Measurements from ENCODE around the gene MON1A. TPM values are rescaled to one million over a fixed set of nuclear protein-coding genes. Genes with fewer than 3 reads are reported as not detected.

The MON1A gene
- total RNA-seq, 1 donor from 2014 or later: 11.5 TPM

GRCh38 chr3:49873623-49874022 lies 56.0 kb downstream of the MON1A start:
- Mint-ChIP-seq H3K9me3 (no peaks in the 10 kb centered on the region), H3K4me3 (no peak overlapping the region), H3K27ac (ENCODE audit: unreplicated experiment) (peak overlapping the region; percentile 75), H3K4me1 (peaks cover 31% of the 10 kb centered on the region), H3K36me3 (ENCODE audit: low read depth) (no peaks in the 10 kb centered on the region), H3K27me3 (ENCODE audit: low read depth) (no peaks in the 10 kb centered on the region)
- no peak for TF ChIP-seq CTCF (conservative IDR thresholded peaks at IDR 0.05)
- no peak for DNase-seq (ENCODE audit: low read depth, low spot score)

- no peaks in the 10 kb centered on the region for H3K36me3 Mint-ChIP-seq (ENCODE audit: low read depth)
- no peak for DNase-seq (ENCODE audit: low read depth, low spot score)
- H3K4me3 Mint-ChIP-seq: no peak overlapping the region
- no peak for TF ChIP-seq CTCF (conservative IDR thresholded peaks at IDR 0.05)
- no peaks in the 10 kb centered on the region for H3K9me3 Mint-ChIP-seq
- H3K27ac Mint-ChIP-seq (ENCODE audit: unreplicated experiment): no peak overlapping the region
- H3K27me3 Mint-ChIP-seq (ENCODE audit: low read depth): no peaks in the 10 kb centered on the region
- H3K4me1 Mint-ChIP-seq: peaks cover 39% of the 10 kb centered on the region
Observed at GRCh38 chr3:49872801-49873281, 56.8 kb downstream of the MON1A start.

GRCh38 chr3:49871531-49872153 lies 58.0 kb downstream of the MON1A start:
- DNase-seq (ENCODE audit: low read depth, low spot score): no peak
- Mint-ChIP-seq H3K27me3 (ENCODE audit: low read depth) (no peaks in the 10 kb centered on the region), H3K36me3 (ENCODE audit: low read depth) (no peaks in the 10 kb centered on the region), H3K4me1 (peaks cover 48% of the 10 kb centered on the region), H3K27ac (ENCODE audit: unreplicated experiment) (peak overlapping the region; percentile 64), H3K9me3 (no peaks in the 10 kb centered on the region), H3K4me3 (peak overlapping the region; percentile 75)
- TF ChIP-seq CTCF (conservative IDR thresholded peaks at IDR 0.05): no peak

GRCh38 chr3:49869525-49870126 lies 60.0 kb downstream of the MON1A start, which contains the start of gene CAMKV:
Gene CAMKV, minus strand, starts transcription at chr3:49869906. Its CDS starts 7,518 bp downstream, at chr3:49862388.
- no peak for TF ChIP-seq CTCF (conservative IDR thresholded peaks at IDR 0.05)
- Mint-ChIP-seq H3K27ac (ENCODE audit: unreplicated experiment) (no peak within 1 kb of the TSS), H3K36me3 (ENCODE audit: low read depth) (no peaks in the 10 kb centered on the region), H3K4me1 (peaks cover 54% of the 10 kb centered on the region), H3K27me3 (ENCODE audit: low read depth) (no peaks in the 10 kb centered on the region), H3K4me3 (peak within 1 kb of the TSS; percentile 91), H3K9me3 (no peaks in the 10 kb centered on the region)
- DNase-seq (ENCODE audit: low read depth, low spot score): peak; percentile 26

GRCh38 chr3:49868862-49869466 lies 60.6 kb downstream of the MON1A start:
- no peaks in the 10 kb centered on the region for H3K9me3 Mint-ChIP-seq
- H3K4me1 Mint-ChIP-seq: peaks cover 54% of the 10 kb centered on the region
- H3K27ac Mint-ChIP-seq (ENCODE audit: unreplicated experiment): no peak overlapping the region
- peak overlapping the region; percentile 91 for H3K4me3 Mint-ChIP-seq
- H3K27me3 Mint-ChIP-seq (ENCODE audit: low read depth): no peaks in the 10 kb centered on the region
- no peaks in the 10 kb centered on the region for H3K36me3 Mint-ChIP-seq (ENCODE audit: low read depth)
- no peak for TF ChIP-seq CTCF (conservative IDR thresholded peaks at IDR 0.05)
- DNase-seq (ENCODE audit: low read depth, low spot score): peak; percentile 21
